Left lobe of liver (tissue), 2 donors: Measurements from ENCODE around the gene SCO1. TPM values are rescaled to one million over a fixed set of nuclear protein-coding genes. Genes with fewer than 3 reads are reported as not detected.
A peak's percentile ranks its signal among the peaks of the same experiment; 100 is the strongest.

Experiments used
- ATAC-seq: fragments of 200-7000 bp; cut with Tn5 transposase; one replicate; pipeline ENCODE4 v1.9.1; 2020; ENCODE audit warnings: mild to moderate bottlenecking, moderate library complexity
- DNase-seq: peaks from one replicate; pipeline ENCODE4 v3.0.0-alpha.2; 2020; ENCODE audit warnings: low spot score
- total RNA-seq: library from RNA; stranded (reverse); gene quantifications from one replicate; pipeline ENCODE4 v1.2.1, GENCODE V29; 2021
- donor health status: DM: no; HTN: no; CAD: no; lungs with moderate emphysema.
- donor health status: DM: no; HTN: yes; CAD: no.

The SCO1 gene
- total RNA-seq, 1 donor from 2014 or later, result 30.6 TPM

- DNase-seq (no peak), ATAC-seq (no peak)
Observed at GRCh38 chr17:10657879-10658278, 39.5 kb downstream of the SCO1 start.

DNA sequence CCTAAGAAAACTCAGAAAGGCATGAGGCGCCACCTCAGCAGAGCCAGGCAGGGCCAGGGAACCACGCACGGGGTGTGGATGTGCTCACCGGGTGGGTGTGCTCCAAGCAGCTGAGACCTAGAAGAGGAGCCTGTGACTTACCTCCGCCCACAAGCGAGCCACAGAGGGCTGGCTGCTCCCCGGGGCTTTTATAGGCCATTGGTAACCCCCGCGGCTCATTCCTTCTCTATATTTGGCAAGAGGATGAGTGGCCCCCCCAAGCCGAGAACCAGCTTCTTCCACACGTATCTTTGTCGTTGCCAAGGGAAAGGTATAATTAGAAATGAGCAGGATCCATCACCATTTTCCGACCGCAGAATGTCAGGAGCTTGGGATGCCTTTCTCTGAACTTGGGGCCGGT is 40.2 kb downstream of the SCO1 start, which contains the start of gene MYH3:
Gene MYH3 (minus strand): TSS at position 162 of the 400 bp plus-strand sequence. CDS start 2,245 bp downstream, outside the sequence.
- DNase-seq, result no peak
- ATAC-seq, result no peak

DNA sequence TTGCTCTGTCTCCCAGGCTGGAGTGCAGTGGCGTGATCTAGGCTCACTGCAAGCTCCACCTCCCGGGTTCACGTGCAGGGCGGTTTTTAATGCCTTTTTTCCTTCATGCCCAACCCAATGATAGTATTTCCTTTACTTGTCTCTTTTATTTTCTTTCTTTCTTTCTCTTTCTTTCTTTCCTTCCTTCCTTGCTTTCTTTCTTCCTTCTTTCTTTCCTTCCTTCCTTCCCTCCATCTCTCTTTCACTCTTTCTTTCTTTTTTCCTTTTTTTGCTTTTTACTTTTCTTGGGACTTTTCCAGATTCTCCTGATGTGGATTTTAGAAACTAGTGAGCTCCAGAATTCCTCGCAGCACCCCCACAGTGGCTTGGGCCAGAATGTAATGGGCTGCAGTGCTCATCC is 43.3 kb downstream of the SCO1 start:
- ATAC-seq (no peak), DNase-seq (no peak)

DNA sequence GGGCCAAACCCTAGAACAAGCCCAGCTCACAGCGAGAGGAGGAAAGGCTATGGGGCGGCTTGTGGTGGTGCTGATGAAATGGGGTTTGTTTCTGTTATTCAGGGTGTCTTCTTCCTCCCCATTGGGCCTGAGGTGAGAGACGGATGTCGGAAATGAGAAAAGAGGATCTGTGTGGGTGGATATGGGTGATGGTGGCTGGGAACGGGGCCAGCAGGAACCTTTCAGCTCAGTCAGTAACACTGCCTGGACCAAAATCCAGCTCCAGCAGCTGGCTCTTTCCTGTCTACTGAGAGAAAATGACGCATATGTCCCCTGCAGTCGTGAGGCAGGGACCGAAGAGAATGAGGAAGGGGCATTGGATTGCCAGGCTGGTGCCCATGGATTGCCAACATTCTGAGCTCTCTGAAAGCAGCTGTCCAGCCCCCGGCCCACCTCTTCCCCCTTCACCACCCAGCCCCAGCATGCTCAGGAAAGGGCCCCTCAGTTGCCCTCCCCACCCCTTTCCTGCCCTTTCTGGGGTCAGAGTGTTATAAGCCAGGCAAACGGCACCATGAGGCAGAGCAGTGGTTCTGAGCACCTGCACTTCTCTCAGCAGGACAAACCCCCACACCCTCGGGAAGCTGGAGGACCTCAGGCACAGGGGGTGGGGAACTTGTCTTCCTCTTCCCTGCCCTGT is 44.2 kb downstream of the SCO1 start:
- no peak for ATAC-seq
- DNase-seq, result no peak

- DNase-seq (no peak), ATAC-seq (no peak)
Observed at GRCh38 chr17:10651927-10652326, 45.4 kb downstream of the SCO1 start.

DNA sequence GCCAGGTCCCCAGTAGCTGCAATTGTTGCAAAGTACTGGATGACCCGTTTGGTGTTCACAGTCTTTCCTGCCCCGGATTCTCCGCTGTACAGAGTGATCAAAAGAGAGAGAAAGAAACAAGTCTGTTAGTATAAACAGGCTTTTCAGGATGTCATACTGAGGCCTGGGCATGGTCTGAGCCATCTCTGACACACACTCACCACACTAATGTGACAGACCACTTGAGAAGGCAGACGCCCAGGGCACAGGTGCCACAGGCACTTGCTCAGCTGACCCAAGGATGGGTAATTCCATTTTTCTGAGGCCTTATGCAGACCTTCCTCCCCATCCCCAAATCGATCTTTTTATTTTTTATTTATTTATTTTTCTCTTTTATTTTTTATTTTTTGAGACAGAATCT is 47.7 kb downstream of the SCO1 start:
- no peak for ATAC-seq

DNA sequence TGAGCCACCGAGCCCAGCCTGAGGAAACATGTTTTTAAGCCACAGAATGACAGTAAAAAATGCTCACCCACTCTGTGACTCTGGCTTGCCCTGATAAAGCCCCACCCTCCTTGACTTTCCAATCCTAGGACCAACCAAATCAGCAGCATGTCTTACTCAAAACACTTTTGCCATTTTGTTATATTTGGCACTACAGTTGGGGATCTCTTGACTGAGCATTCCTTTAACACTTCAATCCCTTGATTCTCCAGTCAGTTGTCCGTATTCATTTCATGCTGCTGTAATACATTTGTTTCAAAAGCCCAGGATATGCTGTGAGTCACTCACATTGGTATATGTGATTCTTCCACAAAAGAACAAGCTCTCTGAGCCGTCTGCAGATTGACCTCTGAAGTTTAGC is 48.4 kb downstream of the SCO1 start:
- no peak for ATAC-seq
- no peak for DNase-seq

More for the DNA sequence above, 47.7 kb downstream of the SCO1 start:
- DNase-seq, result no peak

GRCh38 chr17:10648381-10648780 is 49.0 kb downstream of the SCO1 start:
- ATAC-seq (no peak), DNase-seq (no peak)

GRCh38 chr17:10646392-10646990 is 50.8 kb downstream of the SCO1 start:
- ATAC-seq, result peak; percentile 99
- peak; percentile 73 for DNase-seq

GRCh38 chr17:10640475-10640874 is 56.9 kb downstream of the SCO1 start:
- ATAC-seq, result no peak
- no peak for DNase-seq

DNA sequence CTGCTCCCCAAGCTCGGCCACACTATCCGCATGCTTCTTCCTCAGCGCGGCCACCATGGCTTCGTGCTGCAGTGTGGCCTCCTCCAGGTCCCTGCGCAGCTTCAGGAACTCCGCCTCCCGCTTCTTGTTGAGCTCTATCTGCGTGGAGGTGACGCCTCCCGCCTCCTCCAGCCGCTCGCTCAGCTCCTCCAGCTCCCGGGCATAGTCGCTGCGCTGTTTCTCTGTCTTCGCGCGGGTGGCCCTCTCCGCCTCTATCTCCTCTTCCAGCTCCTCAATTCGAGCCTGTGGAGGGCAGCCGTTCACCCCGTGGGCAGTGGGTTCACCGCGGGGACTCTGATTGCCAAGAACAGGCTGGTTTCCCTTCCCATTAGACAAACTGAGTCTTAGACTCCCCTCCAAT is 59.2 kb downstream of the SCO1 start:
- no peak for DNase-seq
- ATAC-seq, result no peak

DNA sequence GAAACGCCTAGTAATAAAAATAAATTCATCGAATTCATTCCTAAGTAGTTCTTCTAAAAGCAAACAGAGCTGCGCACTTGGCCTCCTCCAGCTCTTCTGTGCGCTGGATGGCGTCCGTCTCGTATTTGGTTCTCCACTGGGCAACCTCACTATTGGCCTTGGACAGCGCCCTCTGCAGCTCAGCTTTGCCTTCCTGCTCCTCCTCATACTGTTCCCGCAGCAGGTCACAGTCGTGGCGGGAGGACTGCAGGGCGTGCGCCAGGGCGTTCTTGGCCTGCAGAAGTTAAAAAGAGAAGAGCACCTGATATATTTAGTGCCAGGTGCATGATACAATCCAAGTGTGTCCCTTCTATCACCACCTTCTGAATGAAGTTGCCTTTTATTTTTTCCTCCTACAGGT is 62.0 kb downstream of the SCO1 start:
- no peak for DNase-seq
- no peak for ATAC-seq

- no peak for DNase-seq
Observed at GRCh38 chr17:10633738-10634379, 63.5 kb downstream of the SCO1 start.

DNA sequence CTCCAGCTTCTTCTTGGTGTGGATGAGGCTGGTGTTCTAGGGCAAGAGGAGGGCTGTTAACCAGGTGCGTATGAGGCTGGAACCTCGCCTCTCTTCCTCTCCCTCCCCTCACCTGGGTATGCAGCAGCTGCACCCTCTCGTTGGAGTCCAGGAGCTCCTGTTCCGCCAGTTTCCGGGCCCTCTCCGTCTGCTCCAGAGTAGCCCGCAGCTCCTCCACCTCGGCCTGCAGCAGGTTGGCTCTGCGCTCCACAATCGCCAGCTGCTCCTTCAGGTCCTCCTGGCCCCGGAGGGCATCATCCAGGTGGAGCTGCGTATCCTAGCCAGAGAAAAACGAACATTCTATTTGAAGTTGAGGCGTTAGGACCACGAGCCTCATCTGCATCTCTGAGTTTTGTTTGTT is 65.6 kb downstream of the SCO1 start:
- ATAC-seq, result no peak
- DNase-seq, result no peak

More at GRCh38 chr17:10633738-10634379, 63.5 kb downstream of the SCO1 start:
- ATAC-seq, result no peak

DNA sequence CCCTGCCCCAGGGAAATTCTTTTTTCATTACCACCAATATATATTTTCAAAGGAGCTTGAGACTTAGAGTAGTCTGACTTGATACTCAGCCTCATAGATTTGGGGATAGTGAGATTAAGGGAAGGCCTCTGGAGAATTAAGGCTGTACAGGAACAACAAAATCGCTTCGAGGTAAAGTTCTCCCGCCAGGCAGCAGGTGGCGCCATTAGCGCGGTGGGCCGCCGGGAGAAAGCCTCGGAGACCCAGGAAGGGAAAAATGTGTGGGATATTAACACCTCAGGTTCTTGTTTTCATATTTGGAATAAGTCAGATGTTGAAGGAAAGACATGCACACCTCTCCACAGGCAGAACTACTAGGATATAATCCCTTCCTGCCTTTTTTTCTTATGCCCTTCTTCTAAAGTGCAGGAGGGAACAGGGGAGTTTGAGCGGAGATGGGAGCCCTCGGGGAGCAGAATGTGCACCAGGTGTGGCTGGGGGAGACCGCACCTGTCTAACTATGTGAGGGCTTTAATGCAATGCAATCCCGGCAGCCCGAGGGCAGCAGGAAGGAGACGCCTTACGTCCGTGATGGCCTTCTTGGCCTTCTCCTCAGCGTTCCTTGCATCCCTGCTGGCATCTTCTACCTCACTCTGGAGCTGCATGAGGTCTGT is 66.2 kb downstream of the SCO1 start:
- ATAC-seq (peak; percentile 73), DNase-seq (no peak)

DNA sequence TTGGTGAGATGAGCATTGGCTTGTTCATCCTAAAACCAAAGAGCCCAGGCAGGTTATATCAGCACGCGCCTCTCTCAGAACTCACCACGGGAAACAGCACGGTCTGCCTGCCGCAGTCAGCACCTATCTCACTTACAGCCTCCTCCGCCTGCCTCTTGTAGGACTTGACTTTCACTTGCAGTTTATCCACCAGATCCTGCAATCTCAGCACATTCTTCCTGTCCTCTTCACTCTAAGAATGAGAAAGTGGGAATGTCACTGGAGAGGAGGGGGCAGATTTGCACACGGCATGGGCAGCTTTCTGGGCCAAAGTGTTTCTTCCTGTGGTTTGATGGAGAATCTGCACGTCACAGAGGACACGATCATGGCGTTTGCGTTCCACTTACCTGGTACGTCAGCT is 67.6 kb downstream of the SCO1 start:
- no peak for ATAC-seq
- no peak for DNase-seq

DNA sequence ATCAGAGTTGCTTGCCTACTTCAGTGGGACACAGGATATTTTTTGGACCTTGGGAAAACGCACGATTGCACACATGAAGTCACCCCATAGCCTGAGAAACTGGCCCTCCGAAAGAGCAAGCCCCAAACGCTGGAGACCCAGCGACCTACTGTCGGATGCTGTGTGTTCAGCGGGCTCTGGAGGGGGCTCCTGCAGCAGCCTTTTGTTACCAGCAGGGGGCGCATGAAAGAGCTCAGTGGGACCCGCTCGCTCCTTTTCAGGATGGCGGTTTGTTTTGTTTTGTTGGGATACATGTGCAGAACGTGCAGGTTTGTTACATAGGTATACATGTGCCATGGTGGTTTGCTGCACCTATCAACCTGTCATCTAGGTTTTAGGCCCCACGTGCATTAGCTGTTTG is 68.6 kb downstream of the SCO1 start:
- ATAC-seq, result no peak
- DNase-seq, result no peak

- ATAC-seq (no peak), DNase-seq (no peak)
Observed at GRCh38 chr17:10626390-10626789, 70.9 kb downstream of the SCO1 start.

- no peak for DNase-seq
- ATAC-seq, result no peak
Observed at GRCh38 chr17:10624969-10625368, 72.4 kb downstream of the SCO1 start.

DNA sequence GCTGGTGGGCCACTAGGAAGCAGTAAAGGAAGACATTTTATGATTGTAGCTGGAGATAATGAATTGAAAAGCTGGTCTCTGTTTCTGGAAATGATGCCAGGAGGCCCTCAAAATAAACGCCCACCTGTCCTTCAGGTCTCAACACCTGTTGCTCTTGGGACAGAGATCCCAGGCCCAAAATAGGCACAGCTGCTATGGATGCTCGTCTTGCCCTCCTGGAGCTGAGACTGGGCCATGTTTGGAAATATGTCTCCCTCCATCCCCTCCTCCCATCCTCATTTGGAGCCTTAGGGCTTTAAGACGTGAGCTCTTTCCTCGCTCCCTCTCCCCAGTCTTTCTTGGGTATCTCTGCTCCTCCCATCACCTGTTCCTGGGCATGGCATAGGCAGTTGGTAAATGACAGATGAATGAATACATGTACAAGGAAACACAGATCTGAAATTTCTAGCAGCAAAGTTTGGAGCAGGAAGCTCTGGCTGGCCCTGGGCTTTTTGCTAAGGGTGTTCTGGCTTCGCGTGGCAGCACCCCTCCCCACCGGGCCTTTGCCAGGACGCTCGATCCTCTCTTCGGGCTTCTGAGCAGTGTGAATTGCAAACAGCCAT is 73.5 kb downstream of the SCO1 start:
- no peak for ATAC-seq
- no peak for DNase-seq
